ENCODE measurements around the gene LTB. TPM values are rescaled to one million over a fixed set of nuclear protein-coding genes. Genes with fewer than 3 reads are reported as not detected.

Gene LTB
- total RNA-seq, 1 experiment from 2014 or later, result not detected

DNA sequence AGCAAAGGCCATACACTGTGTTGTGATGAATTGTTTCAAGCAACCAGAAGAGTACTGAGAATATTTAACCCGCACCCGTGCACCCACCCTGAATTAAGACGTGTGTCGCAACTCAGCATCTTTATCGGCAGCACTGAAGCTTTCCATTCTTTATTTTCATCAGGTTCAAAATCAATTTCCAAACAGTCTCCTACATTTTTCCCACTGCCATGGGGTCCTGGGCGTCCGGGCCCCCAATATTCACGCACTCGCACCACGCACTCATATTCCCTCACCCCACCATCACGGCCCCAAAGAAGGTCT is 1.8 kb downstream of the LTB start:
- H3K27me3 ChIP-seq (ENCODE audit: insufficient read depth, low read length), result no peaks in the 10 kb centered on the region
- no peak for DNase-seq
- peak overlapping the region; percentile 66 for H3K14ac ChIP-seq (ENCODE audit: insufficient read depth, low read length)
- Mint-ChIP-seq H3K27me3 (ENCODE audit: low read depth) (peaks cover 41% of the 10 kb centered on the region), H3K4me1 (peaks cover 31 to 32% of the 10 kb centered on the region in 2 experiments), H3K4me3 (peak overlapping the region; percentile 84 to 94), H3K27ac (no peak overlapping the region), H3K36me3 (ENCODE audit: insufficient read depth in 1 of 3, low read depth in 3 of 3) (no peaks in the 10 kb centered on the region), H3K9me3 (no peaks in the 10 kb centered on the region; a peak in 1 of 5 replicates)
- no peak overlapping the region for H2AK5ac ChIP-seq (ENCODE audit: insufficient read length, low read length)
- H4K20me1 ChIP-seq (ENCODE audit: control insufficient read depth, insufficient read depth, insufficient read length), result no peaks in the 10 kb centered on the region
- no peaks in the 10 kb centered on the region for H3K79me2 ChIP-seq (ENCODE audit: insufficient read depth, low read length)
- H3K9ac ChIP-seq (ENCODE audit: extremely low read depth, insufficient read length, low read length), result peak overlapping the region; percentile 42
- no peak overlapping the region for H3T11ph ChIP-seq (ENCODE audit: low read length)
- H4K8ac ChIP-seq (replicated peaks; ENCODE audit: insufficient read length, low read depth, low read length), result no peak overlapping the region
- H2BK15ac ChIP-seq (ENCODE audit: low read depth, low read length), result no peak overlapping the region
- peak overlapping the region; percentile 21 for H3K18ac ChIP-seq (ENCODE audit: insufficient read length, low read depth, low read length)
- no peaks in the 10 kb centered on the region for H3K9me3 ChIP-seq (ENCODE audit: control insufficient read depth, low read depth, low read length)
- H3K23me2 ChIP-seq (ENCODE audit: insufficient read length, low read depth, low read length, poor library complexity, severe bottlenecking), result peaks cover 9% of the 10 kb centered on the region
- WGBS (ENCODE audit: extremely low coverage, insufficient read length, low lambda C conversion rate), result no CpG with 5 or more reads among the region's 11 CpGs
- H2BK5ac ChIP-seq (ENCODE audit: insufficient read length, low read length), result no peak overlapping the region
- no peak overlapping the region for H2AFZ ChIP-seq (ENCODE audit: low read length)
- no peak overlapping the region for H4K5ac ChIP-seq (ENCODE audit: insufficient read length, low read depth, low read length)
- H2BK12ac ChIP-seq (ENCODE audit: insufficient read length, low read depth, low read length), result no peak overlapping the region
- peak overlapping the region; percentile 67 for H3K4me2 ChIP-seq (ENCODE audit: insufficient read depth, insufficient read length, low read length)
- no peak overlapping the region for H2BK20ac ChIP-seq (ENCODE audit: low read depth, low read length, poor library complexity, severe bottlenecking)
- H3K79me1 ChIP-seq (ENCODE audit: insufficient read depth, low read depth, low read length, poor library complexity, severe bottlenecking), result no peaks in the 10 kb centered on the region
- H4K91ac ChIP-seq (ENCODE audit: insufficient read length, low read depth, low read length), result no peak overlapping the region
- H3K23ac ChIP-seq (ENCODE audit: insufficient read length, low read depth, low read length), result no peak overlapping the region
- no peak overlapping the region for H3K4ac ChIP-seq (ENCODE audit: low read depth, low read length)
- no peak overlapping the region for H3K27ac ChIP-seq (ENCODE audit: insufficient read length, low read depth, low read length)
- H3K4me1 ChIP-seq (ENCODE audit: insufficient read depth, low read length), result peaks cover 2% of the 10 kb centered on the region; the same call in 1 of the 2 replicates
- no peak overlapping the region for H3K56ac ChIP-seq (ENCODE audit: insufficient read length, low read depth, low read length)
- no peak overlapping the region for H2BK120ac ChIP-seq (ENCODE audit: low read depth, low read length, poor library complexity, severe bottlenecking)
- TF ChIP-seq, protein P1, sequence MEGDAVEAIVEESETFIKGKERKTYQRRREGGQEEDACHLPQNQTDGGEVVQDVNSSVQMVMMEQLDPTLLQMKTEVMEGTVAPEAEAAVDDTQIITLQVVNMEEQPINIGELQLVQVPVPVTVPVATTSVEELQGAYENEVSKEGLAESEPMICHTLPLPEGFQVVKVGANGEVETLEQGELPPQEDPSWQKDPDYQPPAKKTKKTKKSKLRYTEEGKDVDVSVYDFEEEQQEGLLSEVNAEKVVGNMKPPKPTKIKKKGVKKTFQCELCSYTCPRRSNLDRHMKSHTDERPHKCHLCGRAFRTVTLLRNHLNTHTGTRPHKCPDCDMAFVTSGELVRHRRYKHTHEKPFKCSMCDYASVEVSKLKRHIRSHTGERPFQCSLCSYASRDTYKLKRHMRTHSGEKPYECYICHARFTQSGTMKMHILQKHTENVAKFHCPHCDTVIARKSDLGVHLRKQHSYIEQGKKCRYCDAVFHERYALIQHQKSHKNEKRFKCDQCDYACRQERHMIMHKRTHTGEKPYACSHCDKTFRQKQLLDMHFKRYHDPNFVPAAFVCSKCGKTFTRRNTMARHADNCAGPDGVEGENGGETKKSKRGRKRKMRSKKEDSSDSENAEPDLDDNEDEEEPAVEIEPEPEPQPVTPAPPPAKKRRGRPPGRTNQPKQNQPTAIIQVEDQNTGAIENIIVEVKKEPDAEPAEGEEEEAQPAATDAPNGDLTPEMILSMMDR (conservative IDR thresholded peaks at IDR 0.05), result no peak
